Liver (tissue), 3 donors: ENCODE results near the gene CHST14.

Source experiments
- FOXA1 ChIP-seq: IDR thresholded peaks from 2 replicates; pipeline ENCODE4 v1.6.1; 2016; ENCODE audit warnings: antibody characterized with exemption
- GABPA ChIP-seq, 2 donors: IDR thresholded peaks in 1 of 2; conservative IDR thresholded peaks in 1 of 2; 2 replicates each; pipeline ENCODE4 v1.6.1; 2016; ENCODE audit warnings: antibody characterized with exemption in 2 of 2, mild to moderate bottlenecking in 1 of 2, moderate library complexity in 1 of 2
- RAD21 ChIP-seq, 2 donors: IDR thresholded peaks; 2 replicates each; pipeline ENCODE4 v1.6.1; 2016; ENCODE audit warnings: antibody characterized with exemption in 2 of 2, mild to moderate bottlenecking in 2 of 2
- YY1 ChIP-seq: IDR thresholded peaks from 2 replicates; pipeline ENCODE4 v1.6.1; 2016; ENCODE audit warnings: antibody characterized with exemption, mild to moderate bottlenecking
- TF ChIP-seq, protein P1 (sequence below): fragments of 150-350 bp; IDR thresholded peaks from 2 replicates; pipeline ENCODE4 v1.5.1; 2017; ENCODE audit warnings: improper control_type of control experiment, low read depth, low read length; ENCODE audit not compliant: missing input control
- TF ChIP-seq, protein P2 (sequence below): IDR thresholded peaks from 2 replicates; pipeline ENCODE4 v1.6.1; 2016; ENCODE audit warnings: antibody characterized with exemption
- TF ChIP-seq, protein P3 (sequence below): IDR thresholded peaks from 2 replicates; pipeline ENCODE4 v1.6.1; 2016; ENCODE audit warnings: antibody characterized with exemption, mild to moderate bottlenecking
- donor health status: healthy.
- donor health status: healthy.

DNA sequence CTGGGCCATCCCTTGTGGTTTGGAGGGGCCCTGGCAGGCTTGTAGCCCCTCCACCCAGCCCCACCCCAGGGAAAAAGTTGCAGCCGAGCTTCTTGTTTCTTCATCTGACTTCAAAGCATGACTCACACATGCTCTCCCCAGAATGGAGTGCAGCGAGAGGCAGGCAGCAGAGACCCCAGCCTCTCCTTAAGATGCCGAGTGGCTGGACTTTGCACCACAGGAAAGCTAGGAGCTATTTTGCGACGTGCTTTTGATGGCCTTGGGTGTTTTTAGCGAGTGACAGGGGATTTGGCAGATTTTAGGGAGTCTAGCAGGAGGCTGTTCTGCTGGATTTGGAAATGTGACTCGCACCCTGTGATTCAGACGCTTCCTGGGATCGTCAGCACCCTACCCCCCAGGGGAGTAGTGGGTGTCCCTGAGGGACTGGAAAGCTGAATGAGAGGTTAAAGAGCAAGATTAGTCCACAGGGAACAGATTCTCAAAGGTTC, 15.8 kb upstream of the CHST14 start:
- TF ChIP-seq, protein P1, sequence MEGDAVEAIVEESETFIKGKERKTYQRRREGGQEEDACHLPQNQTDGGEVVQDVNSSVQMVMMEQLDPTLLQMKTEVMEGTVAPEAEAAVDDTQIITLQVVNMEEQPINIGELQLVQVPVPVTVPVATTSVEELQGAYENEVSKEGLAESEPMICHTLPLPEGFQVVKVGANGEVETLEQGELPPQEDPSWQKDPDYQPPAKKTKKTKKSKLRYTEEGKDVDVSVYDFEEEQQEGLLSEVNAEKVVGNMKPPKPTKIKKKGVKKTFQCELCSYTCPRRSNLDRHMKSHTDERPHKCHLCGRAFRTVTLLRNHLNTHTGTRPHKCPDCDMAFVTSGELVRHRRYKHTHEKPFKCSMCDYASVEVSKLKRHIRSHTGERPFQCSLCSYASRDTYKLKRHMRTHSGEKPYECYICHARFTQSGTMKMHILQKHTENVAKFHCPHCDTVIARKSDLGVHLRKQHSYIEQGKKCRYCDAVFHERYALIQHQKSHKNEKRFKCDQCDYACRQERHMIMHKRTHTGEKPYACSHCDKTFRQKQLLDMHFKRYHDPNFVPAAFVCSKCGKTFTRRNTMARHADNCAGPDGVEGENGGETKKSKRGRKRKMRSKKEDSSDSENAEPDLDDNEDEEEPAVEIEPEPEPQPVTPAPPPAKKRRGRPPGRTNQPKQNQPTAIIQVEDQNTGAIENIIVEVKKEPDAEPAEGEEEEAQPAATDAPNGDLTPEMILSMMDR, result no peak
- TF ChIP-seq, protein P2, sequence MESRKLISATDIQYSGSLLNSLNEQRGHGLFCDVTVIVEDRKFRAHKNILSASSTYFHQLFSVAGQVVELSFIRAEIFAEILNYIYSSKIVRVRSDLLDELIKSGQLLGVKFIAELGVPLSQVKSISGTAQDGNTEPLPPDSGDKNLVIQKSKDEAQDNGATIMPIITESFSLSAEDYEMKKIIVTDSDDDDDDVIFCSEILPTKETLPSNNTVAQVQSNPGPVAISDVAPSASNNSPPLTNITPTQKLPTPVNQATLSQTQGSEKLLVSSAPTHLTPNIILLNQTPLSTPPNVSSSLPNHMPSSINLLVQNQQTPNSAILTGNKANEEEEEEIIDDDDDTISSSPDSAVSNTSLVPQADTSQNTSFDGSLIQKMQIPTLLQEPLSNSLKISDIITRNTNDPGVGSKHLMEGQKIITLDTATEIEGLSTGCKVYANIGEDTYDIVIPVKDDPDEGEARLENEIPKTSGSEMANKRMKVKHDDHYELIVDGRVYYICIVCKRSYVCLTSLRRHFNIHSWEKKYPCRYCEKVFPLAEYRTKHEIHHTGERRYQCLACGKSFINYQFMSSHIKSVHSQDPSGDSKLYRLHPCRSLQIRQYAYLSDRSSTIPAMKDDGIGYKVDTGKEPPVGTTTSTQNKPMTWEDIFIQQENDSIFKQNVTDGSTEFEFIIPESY, result no peak
- TF ChIP-seq YY1, result no peak
- no peak for TF ChIP-seq RAD21 (IDR thresholded peaks at IDR 0.05)
- TF ChIP-seq FOXA1, result no peak
- no peak for TF ChIP-seq GABPA (IDR thresholded peaks at IDR 0.05 in 1 of 2, conservative IDR thresholded peaks at IDR 0.05 in 1 of 2)
- TF ChIP-seq, protein P3, sequence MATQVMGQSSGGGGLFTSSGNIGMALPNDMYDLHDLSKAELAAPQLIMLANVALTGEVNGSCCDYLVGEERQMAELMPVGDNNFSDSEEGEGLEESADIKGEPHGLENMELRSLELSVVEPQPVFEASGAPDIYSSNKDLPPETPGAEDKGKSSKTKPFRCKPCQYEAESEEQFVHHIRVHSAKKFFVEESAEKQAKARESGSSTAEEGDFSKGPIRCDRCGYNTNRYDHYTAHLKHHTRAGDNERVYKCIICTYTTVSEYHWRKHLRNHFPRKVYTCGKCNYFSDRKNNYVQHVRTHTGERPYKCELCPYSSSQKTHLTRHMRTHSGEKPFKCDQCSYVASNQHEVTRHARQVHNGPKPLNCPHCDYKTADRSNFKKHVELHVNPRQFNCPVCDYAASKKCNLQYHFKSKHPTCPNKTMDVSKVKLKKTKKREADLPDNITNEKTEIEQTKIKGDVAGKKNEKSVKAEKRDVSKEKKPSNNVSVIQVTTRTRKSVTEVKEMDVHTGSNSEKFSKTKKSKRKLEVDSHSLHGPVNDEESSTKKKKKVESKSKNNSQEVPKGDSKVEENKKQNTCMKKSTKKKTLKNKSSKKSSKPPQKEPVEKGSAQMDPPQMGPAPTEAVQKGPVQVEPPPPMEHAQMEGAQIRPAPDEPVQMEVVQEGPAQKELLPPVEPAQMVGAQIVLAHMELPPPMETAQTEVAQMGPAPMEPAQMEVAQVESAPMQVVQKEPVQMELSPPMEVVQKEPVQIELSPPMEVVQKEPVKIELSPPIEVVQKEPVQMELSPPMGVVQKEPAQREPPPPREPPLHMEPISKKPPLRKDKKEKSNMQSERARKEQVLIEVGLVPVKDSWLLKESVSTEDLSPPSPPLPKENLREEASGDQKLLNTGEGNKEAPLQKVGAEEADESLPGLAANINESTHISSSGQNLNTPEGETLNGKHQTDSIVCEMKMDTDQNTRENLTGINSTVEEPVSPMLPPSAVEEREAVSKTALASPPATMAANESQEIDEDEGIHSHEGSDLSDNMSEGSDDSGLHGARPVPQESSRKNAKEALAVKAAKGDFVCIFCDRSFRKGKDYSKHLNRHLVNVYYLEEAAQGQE, result no peak
